HepG2 (cell line): ENCODE data around the gene WNT3A. TPM values are rescaled to one million over a fixed set of nuclear protein-coding genes. Genes with fewer than 3 reads are reported as not detected.

Experiments used
- AGO1 ChIP-seq: fragments of 200-400 bp; formaldehyde crosslinking; IDR thresholded peaks from 2 replicates; pipeline ENCODE4 v1.6.1; 2017; ENCODE audit warnings: mild to moderate bottlenecking, low read depth, low read length, moderate library complexity; ENCODE audit not compliant: poor library complexity, severe bottlenecking
- ATF3 ChIP-seq: sonication (generic); formaldehyde crosslinking; IDR thresholded peaks from 2 replicates; pipeline ENCODE4 v1.4.0; 2020; ENCODE audit warnings: missing genetic modification reagents
- DR1 ChIP-seq: sonication (generic); formaldehyde crosslinking; IDR thresholded peaks from 2 replicates; pipeline ENCODE4 v1.8.0; 2021; ENCODE audit warnings: mild to moderate bottlenecking, missing genetic modification reagents, inconsistent platforms
- EED ChIP-seq: sonication (generic); formaldehyde crosslinking; IDR thresholded peaks from 2 replicates; pipeline ENCODE4 v1.5.0; 2020; ENCODE audit warnings: mild to moderate bottlenecking, missing genetic modification reagents
- FOXM1 ChIP-seq: sonication (generic); formaldehyde crosslinking; IDR thresholded peaks from 2 replicates; pipeline ENCODE4 v1.5.0; 2020; ENCODE audit warnings: missing genetic modification reagents
- HMGA1 ChIP-seq: sonication (generic); formaldehyde crosslinking; conservative IDR thresholded peaks from 2 replicates; pipeline ENCODE4 v1.4.0; 2020; ENCODE audit warnings: missing genetic modification reagents
- MYPOP ChIP-seq: sonication (generic); formaldehyde crosslinking; IDR thresholded peaks from 2 replicates; pipeline ENCODE4 v1.8.1; 2023; ENCODE audit warnings: mild to moderate bottlenecking, moderate library complexity, missing genetic modification reagents
- NAIF1 ChIP-seq: sonication (generic); formaldehyde crosslinking; IDR thresholded peaks from 2 replicates; pipeline ENCODE4 v1.5.0; 2020; ENCODE audit warnings: mild to moderate bottlenecking, missing genetic modification reagents, borderline replicate concordance
- NCOA5 ChIP-seq: sonication (generic); formaldehyde crosslinking; IDR thresholded peaks from 2 replicates; pipeline ENCODE4 v1.4.0; 2020; ENCODE audit warnings: missing genetic modification reagents
- NFKB2 ChIP-seq: sonication (generic); formaldehyde crosslinking; IDR thresholded peaks from 2 replicates; pipeline ENCODE4 v1.4.0; 2020; ENCODE audit warnings: missing genetic modification reagents, borderline replicate concordance
- NFYB ChIP-seq: sonication (generic); formaldehyde crosslinking; IDR thresholded peaks from 2 replicates; pipeline ENCODE4 v1.4.0; 2020; ENCODE audit warnings: missing genetic modification reagents
- NR1H2 ChIP-seq: sonication (generic); formaldehyde crosslinking; IDR thresholded peaks from 2 replicates; pipeline ENCODE4 v1.8.1; 2022; ENCODE audit warnings: low read depth, missing genetic modification reagents, borderline replicate concordance
- PHF20 ChIP-seq: sonication (generic); formaldehyde crosslinking; IDR thresholded peaks from 2 replicates; pipeline ENCODE4 v1.5.0; 2020; ENCODE audit warnings: mild to moderate bottlenecking, missing genetic modification reagents
- POLR2AphosphoS5 ChIP-seq: IDR thresholded peaks from 2 replicates; pipeline ENCODE4 v1.6.1; 2012; ENCODE audit warnings: low read depth, low read length
- SIX1 ChIP-seq: sonication (generic); formaldehyde crosslinking; IDR thresholded peaks from 2 replicates; pipeline ENCODE4 v1.4.0; 2020; ENCODE audit warnings: missing genetic modification reagents, borderline replicate concordance
- SKI ChIP-seq: fragments of 450-650 bp; IDR thresholded peaks from one replicate; pipeline ENCODE4 v1.6.1; 2018; ENCODE audit warnings: mild to moderate bottlenecking; ENCODE audit not compliant: partially characterized antibody
- TCF7 ChIP-seq: sonication (generic); IDR thresholded peaks from 2 replicates; pipeline ENCODE4 v1.6.1; 2016; ENCODE audit warnings: antibody characterized with exemption, low read depth
- TEAD3 ChIP-seq: optimal IDR thresholded peaks from 2 replicates; pipeline ENCODE3; 2016; ENCODE audit warnings: borderline replicate concordance
- TFE3 ChIP-seq: IDR thresholded peaks from 2 replicates; pipeline ENCODE4 v1.6.1; 2016
- THAP8 ChIP-seq: sonication (generic); formaldehyde crosslinking; IDR thresholded peaks from 2 replicates; pipeline ENCODE4 v1.5.1; 2020; ENCODE audit warnings: missing genetic modification reagents, mild to moderate bottlenecking, borderline replicate concordance
- XRCC5 ChIP-seq: fragments of 200-400 bp; formaldehyde crosslinking; optimal IDR thresholded peaks from 2 replicates; pipeline ENCODE3; 2017; ENCODE audit warnings: mild to moderate bottlenecking, low read length
- ZBTB21 ChIP-seq: sonication (generic); formaldehyde crosslinking; IDR thresholded peaks from 2 replicates; pipeline ENCODE4 v1.4.0; 2020; ENCODE audit warnings: missing genetic modification reagents
- ZNF17 ChIP-seq: sonication (generic); formaldehyde crosslinking; IDR thresholded peaks from 2 replicates; pipeline ENCODE4 v1.5.0; 2020; ENCODE audit warnings: mild to moderate bottlenecking, missing genetic modification reagents
- ZNF331 ChIP-seq: sonication (generic); formaldehyde crosslinking; IDR thresholded peaks from 2 replicates; pipeline ENCODE4 v1.4.0; 2020; ENCODE audit warnings: missing genetic modification reagents
- ZNF484 ChIP-seq: sonication (generic); formaldehyde crosslinking; IDR thresholded peaks from 2 replicates; pipeline ENCODE4 v1.5.1; 2020; ENCODE audit warnings: mild to moderate bottlenecking, low read depth, missing genetic modification reagents, borderline replicate concordance
- ZNF577 ChIP-seq: sonication (generic); formaldehyde crosslinking; IDR thresholded peaks from 2 replicates; pipeline ENCODE4 v1.4.0; 2020; ENCODE audit warnings: mild to moderate bottlenecking, low read depth, missing genetic modification reagents, borderline replicate concordance
- ZNF816 ChIP-seq: sonication (generic); formaldehyde crosslinking; IDR thresholded peaks from 2 replicates; pipeline ENCODE4 v1.8.0; 2022; ENCODE audit warnings: missing genetic modification reagents, mild to moderate bottlenecking, borderline replicate concordance
- ZNF839 ChIP-seq: sonication (generic); formaldehyde crosslinking; IDR thresholded peaks from 2 replicates; pipeline ENCODE4 v1.4.0; 2020; ENCODE audit warnings: missing genetic modification reagents, mild to moderate bottlenecking, borderline replicate concordance
- polyA plus RNA-seq, 8 experiments: library from polyadenylated mRNA; depleted of rRNA in 3 of 8; stranded (reverse) in 7 of 8; unstranded in 1 of 8; fragments of >200 nt; fragmentation: Illumina TruSeq in 4 of 8; extraction: Trizol in 4 of 8; gene quantifications; 2 replicates each; pipeline versions ENCODE4 v1.2.1 to v1.2.3, GENCODE V29; 2011 to 2016; ENCODE audit warnings: low read depth in 4 of 8, missing spikeins in 1 of 8, mixed read lengths in 1 of 8; ENCODE audit not compliant: insufficient read depth in 1 of 8
- total RNA-seq, 5 experiments: library from RNA; depleted of rRNA; stranded (reverse); fragments of >200 nt; fragmentation: Illumina TruSeq; extraction: Trizol; gene quantifications; 2 replicates each; pipeline ENCODE4 v1.2.3, GENCODE V29; 2016; ENCODE audit warnings: low read depth in 1 of 5

Gene WNT3A
- total and polyA plus RNA-seq, 2 of the 13 experiments (the other 11 are each of a cell fraction or from before 2014, with no cell fraction given): not detected

GRCh38 chr1:228082918-228083870 is 76.4 kb downstream of the WNT3A start (continued):
- TF ChIP-seq FOXM1 (no peak), ZNF484 (no peak), NAIF1 (CRISPR knock-in tag) (no peak), AGO1 (no peak), NFYB (0 out of 2 replicates have a peak, but pooled peaks have one; percentile 14), PHF20 (CRISPR knock-in tag) (no peak), TFE3 (CRISPR knock-in tag) (no peak), ZNF331 (no peak), DR1 (no peak), ZNF17 (CRISPR knock-in tag) (no peak), ZNF577 (no peak), POLR2AphosphoS5 (peak; percentile 51; the same call in 1 of the 2 replicates), HMGA1 (no peak), SIX1 (CRISPR knock-in tag) (no peak), ZNF816 (CRISPR knock-in tag) (no peak), ATF3 (CRISPR knock-in tag) (no peak), SKI (no peak), NFKB2 (CRISPR knock-in tag) (no peak; the same call in 1 of the 2 replicates), XRCC5 (no peak), TCF7 (no peak), MYPOP (CRISPR knock-in tag) (no peak), ZNF839 (CRISPR knock-in tag) (no peak), EED (no peak), TEAD3 (CRISPR knock-in tag) (no peak), ZBTB21 (CRISPR knock-in tag) (no peak), NR1H2 (no peak; the same call in 1 of the 2 replicates), THAP8 (CRISPR knock-in tag) (no peak), NCOA5 (CRISPR knock-in tag) (no peak)
